ENCODE results near the gene ARMC5.

The ARMC5 gene

DNA sequence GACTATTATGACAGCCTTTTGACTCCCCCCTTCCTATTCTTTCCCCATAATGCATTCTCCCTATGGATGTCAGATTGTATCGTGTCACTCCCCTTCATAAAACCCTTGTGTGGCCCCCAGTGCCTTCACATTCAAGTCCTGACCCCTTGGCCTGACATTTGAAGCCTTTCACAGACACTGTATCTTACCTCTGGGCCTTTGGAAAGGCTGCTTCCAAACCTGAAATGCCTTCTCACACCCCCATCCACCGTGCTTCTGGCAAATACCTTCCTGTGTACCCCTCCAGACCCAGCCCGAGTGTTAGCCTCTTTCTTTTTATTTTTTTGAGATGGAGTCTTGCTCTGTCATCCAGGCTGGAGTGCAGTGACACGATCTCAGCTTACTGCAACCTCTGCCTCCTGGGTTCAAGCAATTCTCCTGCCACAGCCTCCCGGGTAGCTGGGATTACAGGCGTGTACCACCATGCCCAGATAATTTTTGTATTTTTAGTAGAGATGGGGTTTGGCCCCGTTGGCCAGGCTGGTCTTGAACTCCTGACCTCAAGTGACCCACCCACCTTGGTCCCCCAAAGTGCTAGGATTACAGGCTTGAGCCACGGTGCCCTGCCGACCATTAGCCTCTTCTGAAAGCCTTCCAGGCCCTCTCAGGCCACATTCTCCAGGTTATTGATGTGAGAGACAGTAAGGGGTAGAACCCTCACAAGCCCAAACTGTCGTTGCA, 2.1 kb downstream of the ARMC5 start:
- DNase-seq (ENCODE audit: low read depth in 2 of 2) = no peak

DNA sequence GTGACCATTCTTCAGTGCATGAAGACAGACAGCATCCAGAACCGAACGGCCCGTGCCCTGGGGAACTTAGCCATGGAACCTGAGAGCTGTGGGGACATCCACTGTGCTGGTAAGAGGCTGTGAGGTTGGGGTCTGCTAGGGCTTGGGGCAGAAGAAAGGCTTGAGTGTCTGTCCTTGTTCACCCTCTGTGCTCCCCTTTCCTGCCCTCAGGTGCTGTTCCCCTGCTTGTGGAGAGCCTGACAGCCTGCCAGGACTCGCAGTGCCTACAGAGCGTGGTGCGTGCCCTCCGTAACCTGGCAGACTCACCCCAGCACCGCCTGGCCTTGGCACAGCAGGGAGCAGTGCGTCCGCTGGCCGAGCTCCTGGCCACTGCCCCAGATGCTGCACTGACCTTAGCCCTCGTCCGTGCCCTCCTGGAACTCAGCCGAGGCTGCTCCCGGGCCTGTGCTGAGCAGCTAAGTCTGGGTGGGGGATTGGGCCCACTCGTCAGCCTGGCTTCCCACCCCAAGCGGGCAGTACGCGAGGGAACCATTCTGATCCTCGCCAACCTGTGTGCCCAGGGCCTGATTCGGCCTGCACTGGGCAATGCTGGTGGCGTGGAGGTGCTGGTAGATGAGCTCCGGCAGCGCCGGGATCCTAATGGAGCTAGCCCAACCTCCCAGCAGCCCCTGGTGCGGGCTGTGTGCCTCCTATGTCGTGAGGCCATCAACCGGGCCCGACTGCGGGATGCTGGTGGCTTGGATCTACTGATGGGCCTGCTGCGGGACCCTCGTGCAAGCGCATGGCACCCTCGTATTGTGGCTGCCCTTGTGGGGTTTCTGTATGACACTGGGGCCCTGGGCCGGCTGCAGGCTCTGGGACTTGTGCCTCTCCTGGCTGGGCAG, 2.9 kb downstream of the ARMC5 start:
- no peak for DNase-seq (ENCODE audit: low read depth in 2 of 2)

GRCh38 chr16:31464348-31464769, 5.1 kb downstream of the ARMC5 start:
- DNase-seq (ENCODE audit: low read depth in 2 of 2) = no peak

DNA sequence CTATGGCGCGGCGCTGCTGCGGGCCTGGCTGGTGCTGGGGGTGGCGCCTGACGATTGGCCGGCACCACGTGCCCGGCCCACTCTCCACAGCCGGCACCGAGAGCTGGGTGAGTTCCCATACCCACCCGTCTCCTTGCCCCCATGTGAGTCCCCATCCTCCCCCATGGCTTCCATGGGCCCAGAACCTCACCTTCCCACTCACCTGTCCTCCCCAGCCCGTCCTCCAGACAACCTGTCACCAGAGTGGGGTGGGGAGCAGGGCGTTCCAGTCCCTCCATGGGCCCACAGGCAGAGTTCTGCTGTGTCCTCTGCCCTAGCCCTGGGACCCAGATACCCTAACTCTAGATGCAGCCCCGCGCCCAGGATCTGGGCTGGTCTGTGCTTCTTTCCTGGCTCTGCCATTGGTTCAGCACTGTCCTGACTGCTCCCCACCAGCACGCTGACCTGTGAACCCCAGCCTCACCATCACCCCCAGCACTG, 5.5 kb downstream of the ARMC5 start:
- no peak for DNase-seq (ENCODE audit: low read depth in 2 of 2)

DNA sequence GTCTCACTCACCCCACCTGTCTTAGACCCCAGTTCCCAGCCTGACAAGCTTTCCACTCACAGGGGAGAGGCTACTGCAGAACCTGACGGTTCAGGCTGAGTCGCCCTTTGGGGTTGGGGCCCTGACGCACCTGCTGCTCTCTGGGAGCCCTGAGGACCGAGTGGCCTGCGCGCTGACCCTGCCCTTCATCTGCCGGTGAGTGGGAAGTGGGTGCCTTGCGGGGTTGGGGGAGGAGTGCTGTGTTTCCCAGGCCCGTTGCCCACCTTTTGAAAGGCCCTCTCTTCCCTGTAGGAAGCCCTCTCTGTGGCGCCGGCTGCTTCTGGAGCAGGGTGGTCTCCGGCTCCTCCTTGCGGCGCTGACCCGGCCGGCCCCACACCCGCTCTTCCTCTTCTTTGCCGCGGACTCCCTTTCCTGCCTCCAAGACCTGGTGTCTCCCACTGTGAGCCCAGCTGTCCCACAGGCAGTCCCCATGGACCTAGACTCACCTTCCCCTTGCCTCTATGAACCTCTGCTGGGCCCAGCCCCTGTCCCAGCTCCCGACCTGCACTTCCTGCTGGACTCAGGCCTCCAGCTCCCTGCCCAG, 6.6 kb downstream of the ARMC5 start:
- DNase-seq (ENCODE audit: low read depth in 2 of 2) = no peak

DNA sequence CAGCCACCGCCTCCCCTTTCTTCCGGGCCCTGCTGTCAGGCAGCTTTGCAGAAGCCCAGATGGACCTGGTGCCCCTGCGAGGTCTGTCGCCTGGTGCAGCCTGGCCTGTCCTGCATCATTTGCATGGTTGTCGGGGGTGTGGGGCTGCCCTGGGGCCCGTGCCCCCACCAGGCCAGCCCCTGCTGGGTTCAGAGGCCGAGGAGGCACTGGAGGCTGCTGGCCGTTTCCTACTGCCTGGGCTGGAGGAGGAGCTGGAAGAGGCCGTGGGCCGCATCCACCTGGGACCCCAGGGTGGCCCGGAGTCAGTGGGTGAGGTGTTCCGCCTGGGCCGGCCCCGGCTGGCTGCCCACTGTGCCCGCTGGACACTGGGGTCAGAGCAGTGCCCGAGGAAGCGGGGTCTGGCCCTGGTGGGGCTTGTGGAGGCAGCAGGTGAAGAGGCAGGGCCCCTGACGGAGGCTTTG, 7.1 kb downstream of the ARMC5 start:
- DNase-seq (ENCODE audit: low read depth in 2 of 2) = no peak

GRCh38 chr16:31467151-31467773, 8.0 kb downstream of the ARMC5 start:
- no peak for DNase-seq (ENCODE audit: low read depth in 2 of 2)

- no peak for DNase-seq (ENCODE audit: low read depth in 2 of 2)
Measured at GRCh38 chr16:31467858-31468257, 8.6 kb downstream of the ARMC5 start.

GRCh38 chr16:31470615-31471014, 11.3 kb downstream of the ARMC5 start:
- no peak for DNase-seq (ENCODE audit: low read depth in 2 of 2)

DNA sequence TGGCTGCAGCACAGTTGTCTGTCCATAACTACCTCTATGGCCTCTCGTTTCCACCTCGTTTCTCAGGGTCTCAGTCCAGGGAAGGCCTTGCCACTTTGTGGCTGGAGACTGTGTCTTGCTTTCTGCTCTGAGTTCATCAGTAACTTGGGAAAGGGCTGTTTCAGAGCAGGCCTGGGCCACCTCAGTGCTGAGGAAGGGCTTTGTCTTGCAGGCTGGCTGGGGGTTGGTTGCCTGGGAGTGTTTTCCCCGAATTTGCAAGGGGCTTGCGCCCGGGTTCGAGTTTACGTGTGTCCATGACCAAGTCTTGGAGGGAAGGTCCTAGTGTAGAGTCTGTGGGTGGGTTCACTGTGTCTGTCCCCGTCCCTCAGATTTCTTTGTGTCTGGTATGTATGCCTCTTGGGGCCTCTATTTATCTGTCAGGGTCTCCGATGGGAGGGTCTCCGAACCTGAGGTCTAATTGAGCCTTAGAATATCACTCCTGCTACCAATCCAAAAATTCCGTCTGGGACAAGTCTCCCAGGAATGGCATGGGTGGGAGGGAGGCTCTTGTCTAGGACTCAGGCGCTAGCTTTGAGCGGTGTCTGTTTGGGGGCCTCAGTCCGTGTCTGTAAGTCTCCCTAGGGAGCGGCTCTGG, 12.1 kb downstream of the ARMC5 start:
- DNase-seq (ENCODE audit: low read depth in 2 of 2) = no peak

DNA sequence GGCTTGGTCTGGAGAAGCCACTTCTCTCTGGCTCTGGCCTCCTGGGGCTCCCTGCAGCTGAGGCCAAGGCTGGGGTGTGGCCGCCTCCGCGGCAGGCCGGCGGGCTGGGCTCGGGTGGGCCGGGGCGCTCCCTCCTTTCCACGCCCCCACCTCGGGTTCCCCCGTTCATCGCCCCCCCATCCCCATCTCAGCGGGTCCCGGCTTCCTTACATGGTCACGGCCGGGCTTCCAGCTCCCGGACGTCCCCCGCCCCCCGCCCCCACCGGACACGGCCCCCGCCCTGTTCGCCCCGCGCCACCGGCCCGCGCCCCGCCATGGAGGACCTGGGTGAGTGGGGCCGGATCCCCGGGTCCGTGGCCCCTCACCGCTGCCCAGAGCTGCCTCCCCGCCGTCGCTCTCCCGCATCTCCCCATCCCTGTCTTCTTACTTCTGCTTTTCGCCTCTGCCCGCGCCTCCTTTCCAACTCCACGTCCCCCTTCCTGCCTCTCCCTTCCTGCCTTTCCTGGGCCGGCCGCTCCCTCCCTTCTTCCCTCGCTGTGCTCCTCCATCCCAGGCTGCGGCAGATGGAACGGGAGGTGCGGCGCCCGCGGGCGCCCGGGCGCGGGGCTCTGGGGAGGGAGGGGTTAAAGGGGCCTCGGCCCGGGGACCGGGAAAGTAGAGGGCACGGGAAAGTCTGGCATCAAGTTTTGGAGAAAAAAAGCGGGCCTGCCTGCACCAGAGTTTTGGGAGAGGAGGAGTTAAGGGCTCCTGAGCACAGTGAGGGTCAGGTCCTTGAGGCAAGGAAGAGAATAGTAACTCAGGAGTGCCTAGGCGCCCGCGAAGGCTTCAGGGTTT, 12.8 kb downstream of the ARMC5 start, which contains the start of gene TGFB1I1:
Gene TGFB1I1, plus strand, starts transcription at position 278 of the 834 bp plus-strand sequence. Its CDS starts 37 bp downstream, at position 315.
- no peak for DNase-seq (ENCODE audit: low read depth in 2 of 2)

GRCh38 chr16:31472709-31473203, 13.5 kb downstream of the ARMC5 start:
- peak in 1 of 2 donors; percentile 36 for DNase-seq (ENCODE audit: low read depth in 2 of 2)

DNA sequence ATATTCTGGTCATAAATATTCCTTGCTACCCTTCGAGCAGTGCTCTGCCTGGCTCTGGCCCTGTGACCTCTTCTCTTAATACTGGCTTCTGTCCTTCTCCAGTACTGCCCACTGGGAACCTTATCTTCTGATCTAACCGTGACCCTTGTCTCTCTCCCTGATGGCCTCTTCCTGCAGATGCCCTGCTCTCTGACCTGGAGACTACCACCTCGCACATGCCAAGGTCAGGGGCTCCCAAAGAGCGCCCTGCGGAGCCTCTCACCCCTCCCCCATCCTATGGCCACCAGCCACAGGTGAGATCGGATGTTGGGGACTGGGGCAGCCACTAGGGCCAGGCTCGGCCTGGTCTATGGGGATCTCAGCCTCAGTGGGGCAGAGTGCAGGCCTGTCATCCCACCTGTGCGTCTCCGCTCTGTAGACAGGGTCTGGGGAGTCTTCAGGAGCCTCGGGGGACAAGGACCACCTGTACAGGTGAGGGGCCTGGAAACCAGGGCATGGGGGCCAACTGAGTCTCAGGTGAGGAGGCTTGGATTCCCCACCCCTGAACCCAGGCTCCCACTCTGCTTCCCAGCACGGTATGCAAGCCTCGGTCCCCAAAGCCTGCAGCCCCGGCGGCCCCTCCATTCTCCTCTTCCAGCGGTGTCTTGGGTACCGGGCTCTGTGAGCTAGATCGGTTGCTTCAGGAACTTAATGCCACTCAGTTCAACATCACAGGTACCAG, 14.1 kb downstream of the ARMC5 start:
- DNase-seq (ENCODE audit: low read depth in 2 of 2) = no peak

GRCh38 chr16:31474173-31474714, 14.9 kb downstream of the ARMC5 start:
- no peak for DNase-seq (ENCODE audit: low read depth in 2 of 2)

DNA sequence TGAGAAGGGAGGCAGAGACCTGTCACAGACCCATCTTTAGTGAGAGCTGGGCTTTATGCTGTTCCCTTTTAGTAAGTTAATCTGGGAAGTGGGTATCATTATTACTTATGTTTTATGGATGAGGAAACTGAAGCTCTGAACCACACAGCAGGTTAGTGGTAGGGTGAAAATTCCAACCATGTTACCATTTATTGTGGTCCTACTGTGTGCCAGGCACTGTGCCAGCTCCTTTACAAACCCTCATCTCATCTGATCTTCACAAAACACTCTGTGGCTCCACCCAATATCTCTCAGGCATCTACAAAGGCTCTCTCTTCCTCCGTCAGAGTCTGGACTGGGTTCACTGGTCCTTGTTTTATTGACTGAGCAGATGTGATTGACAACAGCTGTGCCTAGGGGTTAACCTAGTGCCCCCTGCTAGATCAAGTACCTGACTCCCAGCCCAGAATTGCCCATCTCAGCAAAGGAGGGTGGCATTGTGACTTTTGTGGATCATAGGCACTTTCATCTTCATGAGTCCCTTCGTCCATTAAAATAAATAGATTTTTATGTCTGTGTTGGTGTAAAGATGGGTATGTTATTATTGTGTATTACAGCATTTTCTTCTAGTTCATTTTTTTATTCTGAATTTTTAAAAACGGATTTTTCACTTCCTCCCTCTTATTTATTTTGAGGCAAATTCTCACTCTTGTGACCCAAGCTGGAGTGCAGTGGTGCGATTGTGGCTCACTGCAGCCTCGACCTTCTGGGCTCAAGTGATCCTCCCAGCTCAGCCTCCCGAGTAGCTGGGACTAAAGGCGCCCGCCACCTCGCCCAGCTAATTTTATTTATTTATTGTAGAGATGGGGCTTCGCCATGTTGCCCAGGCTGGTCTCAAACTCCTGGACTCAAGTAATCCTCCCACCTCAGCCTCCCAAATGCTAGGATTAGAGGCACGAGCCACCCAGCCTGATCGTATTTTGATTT, 15.8 kb downstream of the ARMC5 start:
- no peak for DNase-seq (ENCODE audit: low read depth in 2 of 2)

GRCh38 chr16:31475946-31476302, 16.6 kb downstream of the ARMC5 start:
- DNase-seq (ENCODE audit: low read depth in 2 of 2) = no peak

DNA sequence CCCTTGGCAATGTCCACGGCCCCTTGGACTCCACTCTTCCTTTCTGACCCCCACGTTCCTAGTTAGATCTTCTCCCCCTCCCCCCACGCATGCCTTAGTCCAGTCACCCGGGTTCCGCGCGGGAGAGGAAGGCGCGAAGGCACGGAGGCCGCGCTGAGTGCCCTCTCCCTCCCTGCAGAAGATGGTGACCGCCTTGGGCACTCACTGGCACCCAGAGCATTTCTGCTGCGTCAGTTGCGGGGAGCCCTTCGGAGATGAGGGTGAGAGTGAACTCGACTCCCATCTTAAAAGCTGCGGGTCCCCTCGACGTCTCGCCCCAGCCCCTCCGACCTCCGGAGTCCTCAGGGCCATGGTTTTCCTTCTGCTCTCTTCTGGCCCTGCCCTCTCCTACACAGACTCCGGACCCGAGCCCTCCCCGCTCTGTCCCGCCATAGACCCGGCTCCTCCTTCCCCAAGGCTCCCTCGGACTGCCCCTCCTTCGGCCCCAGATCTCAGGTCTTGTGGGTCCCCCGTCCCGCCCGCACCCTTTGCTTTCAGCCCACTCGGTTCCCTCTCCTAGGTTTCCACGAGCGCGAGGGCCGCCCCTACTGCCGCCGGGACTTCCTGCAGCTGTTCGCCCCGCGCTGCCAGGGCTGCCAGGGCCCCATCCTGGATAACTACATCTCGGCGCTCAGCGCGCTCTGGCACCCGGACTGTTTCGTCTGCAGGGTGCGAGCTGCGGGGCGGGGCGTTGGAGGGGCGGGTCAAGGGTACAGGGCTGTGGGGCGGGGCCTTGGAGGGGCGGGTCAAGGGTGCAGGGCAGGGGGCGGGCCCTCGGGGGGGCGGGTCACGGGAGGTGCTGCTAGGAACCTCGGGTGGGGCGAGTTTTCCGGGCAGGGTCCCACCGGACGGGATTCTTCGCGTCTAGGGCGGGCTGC, 17.3 kb downstream of the ARMC5 start:
- peak; percentile 73 to 78 for DNase-seq (ENCODE audit: low read depth in 2 of 2)

Measured in stimulated activated CD8-positive, alpha-beta memory T cell treated with anti-CD3 and anti-CD28 coated beads, Interleukin-15, amount 100 ng/mL, for 48 hours (primary cell).